Panc1 (cell line): ENCODE data around the gene LETMD1.

Experiments used
- TF ChIP-seq, protein P1 (sequence below), 2 experiments: IDR thresholded peaks; 2 replicates each; pipeline ENCODE4 v1.6.1; 2011 to 2012; ENCODE audit warnings: low read depth in 2 of 2, control low read depth in 1 of 2, low read length in 1 of 2, mild to moderate bottlenecking in 1 of 2, moderate library complexity in 1 of 2; ENCODE audit not compliant: insufficient read depth in 1 of 2
- TF ChIP-seq, protein P2 (sequence below): fragments of 450-650 bp; IDR thresholded peaks from 2 replicates; pipeline ENCODE4 v1.5.1; 2017; ENCODE audit warnings: mild to moderate bottlenecking

DNA sequence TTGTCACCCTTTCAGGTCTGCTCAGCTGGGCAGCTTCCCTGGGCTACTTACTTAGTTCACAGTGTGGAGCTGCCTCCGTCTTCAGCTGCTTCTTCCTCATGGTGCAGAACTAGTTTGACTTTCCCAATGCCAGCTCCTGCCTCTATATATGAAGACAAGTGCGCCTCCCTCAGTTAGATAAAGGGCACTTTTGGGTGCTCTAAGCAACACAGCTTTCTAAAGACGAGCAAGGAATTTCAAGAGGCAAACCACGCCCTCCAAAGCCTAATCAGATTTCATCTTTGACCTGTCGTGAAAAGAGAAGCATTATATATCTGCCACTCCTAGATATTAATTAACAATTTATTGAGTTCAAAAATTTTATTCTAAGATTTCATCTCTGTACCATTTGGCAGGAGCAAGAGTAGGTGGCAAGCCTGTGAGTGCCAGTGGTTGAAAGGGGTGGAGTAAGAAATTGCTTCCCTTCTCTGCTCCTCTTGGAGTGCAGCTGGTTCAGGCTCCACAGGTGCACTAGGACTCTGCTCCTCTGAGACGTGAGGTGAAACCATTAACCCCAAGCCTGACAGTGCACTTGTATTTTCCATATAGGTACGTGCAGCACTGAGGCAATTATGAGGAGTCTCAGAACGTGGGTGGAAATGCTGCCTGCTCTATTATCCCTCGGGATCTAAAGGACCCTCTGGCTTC is 19.9 kb upstream of the LETMD1 start:
- TF ChIP-seq, protein P1, sequence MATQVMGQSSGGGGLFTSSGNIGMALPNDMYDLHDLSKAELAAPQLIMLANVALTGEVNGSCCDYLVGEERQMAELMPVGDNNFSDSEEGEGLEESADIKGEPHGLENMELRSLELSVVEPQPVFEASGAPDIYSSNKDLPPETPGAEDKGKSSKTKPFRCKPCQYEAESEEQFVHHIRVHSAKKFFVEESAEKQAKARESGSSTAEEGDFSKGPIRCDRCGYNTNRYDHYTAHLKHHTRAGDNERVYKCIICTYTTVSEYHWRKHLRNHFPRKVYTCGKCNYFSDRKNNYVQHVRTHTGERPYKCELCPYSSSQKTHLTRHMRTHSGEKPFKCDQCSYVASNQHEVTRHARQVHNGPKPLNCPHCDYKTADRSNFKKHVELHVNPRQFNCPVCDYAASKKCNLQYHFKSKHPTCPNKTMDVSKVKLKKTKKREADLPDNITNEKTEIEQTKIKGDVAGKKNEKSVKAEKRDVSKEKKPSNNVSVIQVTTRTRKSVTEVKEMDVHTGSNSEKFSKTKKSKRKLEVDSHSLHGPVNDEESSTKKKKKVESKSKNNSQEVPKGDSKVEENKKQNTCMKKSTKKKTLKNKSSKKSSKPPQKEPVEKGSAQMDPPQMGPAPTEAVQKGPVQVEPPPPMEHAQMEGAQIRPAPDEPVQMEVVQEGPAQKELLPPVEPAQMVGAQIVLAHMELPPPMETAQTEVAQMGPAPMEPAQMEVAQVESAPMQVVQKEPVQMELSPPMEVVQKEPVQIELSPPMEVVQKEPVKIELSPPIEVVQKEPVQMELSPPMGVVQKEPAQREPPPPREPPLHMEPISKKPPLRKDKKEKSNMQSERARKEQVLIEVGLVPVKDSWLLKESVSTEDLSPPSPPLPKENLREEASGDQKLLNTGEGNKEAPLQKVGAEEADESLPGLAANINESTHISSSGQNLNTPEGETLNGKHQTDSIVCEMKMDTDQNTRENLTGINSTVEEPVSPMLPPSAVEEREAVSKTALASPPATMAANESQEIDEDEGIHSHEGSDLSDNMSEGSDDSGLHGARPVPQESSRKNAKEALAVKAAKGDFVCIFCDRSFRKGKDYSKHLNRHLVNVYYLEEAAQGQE (IDR thresholded peaks at IDR 0.05; ENCODE audit: insufficient read depth in 1 of 2, low read depth in 2 of 2, low read length in 1 of 2): no peak
- TF ChIP-seq, protein P2, sequence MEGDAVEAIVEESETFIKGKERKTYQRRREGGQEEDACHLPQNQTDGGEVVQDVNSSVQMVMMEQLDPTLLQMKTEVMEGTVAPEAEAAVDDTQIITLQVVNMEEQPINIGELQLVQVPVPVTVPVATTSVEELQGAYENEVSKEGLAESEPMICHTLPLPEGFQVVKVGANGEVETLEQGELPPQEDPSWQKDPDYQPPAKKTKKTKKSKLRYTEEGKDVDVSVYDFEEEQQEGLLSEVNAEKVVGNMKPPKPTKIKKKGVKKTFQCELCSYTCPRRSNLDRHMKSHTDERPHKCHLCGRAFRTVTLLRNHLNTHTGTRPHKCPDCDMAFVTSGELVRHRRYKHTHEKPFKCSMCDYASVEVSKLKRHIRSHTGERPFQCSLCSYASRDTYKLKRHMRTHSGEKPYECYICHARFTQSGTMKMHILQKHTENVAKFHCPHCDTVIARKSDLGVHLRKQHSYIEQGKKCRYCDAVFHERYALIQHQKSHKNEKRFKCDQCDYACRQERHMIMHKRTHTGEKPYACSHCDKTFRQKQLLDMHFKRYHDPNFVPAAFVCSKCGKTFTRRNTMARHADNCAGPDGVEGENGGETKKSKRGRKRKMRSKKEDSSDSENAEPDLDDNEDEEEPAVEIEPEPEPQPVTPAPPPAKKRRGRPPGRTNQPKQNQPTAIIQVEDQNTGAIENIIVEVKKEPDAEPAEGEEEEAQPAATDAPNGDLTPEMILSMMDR: peak; percentile 75
